ENCODE results near the gene AQR. TPM values are rescaled to one million over a fixed set of nuclear protein-coding genes. Genes with fewer than 3 reads are reported as not detected.

Gene AQR
- total and polyA plus RNA-seq, 10 of the 15 experiments (the other 5 are each of a cell fraction or from before 2014, with no cell fraction given): 18.2 to 53.5 (median 32.6) TPM

DNA sequence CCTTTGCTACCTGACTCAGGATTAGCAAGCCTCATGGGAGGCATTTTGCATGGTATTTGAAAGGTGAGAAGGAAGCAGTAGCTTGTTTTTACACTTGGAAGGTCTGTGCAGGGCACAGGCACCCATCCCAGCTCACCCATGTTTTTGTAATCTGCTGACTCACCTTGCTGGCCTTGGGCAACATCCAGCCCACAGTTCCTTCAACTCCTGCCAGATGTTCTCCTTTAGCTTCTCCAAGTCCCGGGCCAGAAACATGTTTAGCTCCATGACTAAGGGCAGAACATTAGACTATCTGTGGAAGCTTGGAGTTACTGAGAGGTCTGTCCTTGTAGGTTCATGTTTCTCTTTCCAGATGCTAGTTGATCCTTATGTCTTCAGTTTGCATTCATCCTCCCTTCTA lies 31.0 kb upstream of the AQR start:
- FAIRE-seq: no peak

More for the DNA sequence above, 31.0 kb upstream of the AQR start:
- ChIA-PET CTCF (interaction anchor here (1.5 kb wide), 1 partner anchor 444 kb away, joined by 4 read pairs; no protein-coding TSS in a partner anchor), SMC1A (ENCODE audit: uncharacterized antibody, unreplicated experiment) (interaction anchor here (1.4 kb wide), 1 partner anchor 13 kb away, joined by 4 read pairs; the partner anchor contains the start of gene ZNF770), POLR2A (no interaction called here), RAD21 (ENCODE audit: unreplicated experiment) (no interaction called here)
- Histone ChIP-seq H4K20me1 (ENCODE audit: control insufficient read depth, insufficient read depth) (no peaks in the 10 kb centered on the region), H3K27ac (ENCODE audit: control insufficient read depth, insufficient read depth) (no peak overlapping the region), H3K4me2 (ENCODE audit: control insufficient read depth, insufficient read depth) (no peak overlapping the region), H3K79me2 (ENCODE audit: control insufficient read depth, insufficient read depth, low read length) (no peaks in the 10 kb centered on the region), H3K9me3 (replicated peaks; ENCODE audit: control insufficient read depth, insufficient read depth, low read length) (no peaks in the 10 kb centered on the region), H2AFZ (ENCODE audit: control insufficient read depth, low read depth, low read length) (no peak overlapping the region), H3K4me1 (ENCODE audit: control insufficient read depth, insufficient read depth, low read length) (no peaks in the 10 kb centered on the region), H3K36me3 (ENCODE audit: control insufficient read depth in 2 of 2, insufficient read depth in 2 of 2, low read length in 1 of 2) (no peaks in the 10 kb centered on the region), H3K27me3 (replicated peaks in 1 of 2; ENCODE audit: control insufficient read depth in 2 of 2, insufficient read depth in 2 of 2, low read length in 1 of 2) (no peaks in the 10 kb centered on the region), H3K4me3 (no peak overlapping the region), H3K9ac (ENCODE audit: control insufficient read depth, insufficient read depth, low read length) (no peak overlapping the region)
- in situ Hi-C loops (cut with MboI) (no loop called here), intact Hi-C loops (cut with micrococcal nuclease; ENCODE audit: unreplicated experiment) (no loop called here)
- no peak for ATAC-seq
- no peak for TF ChIP-seq YY1 (IDR thresholded peaks at IDR 0.05; ENCODE audit: low read depth, low read length)
- no peak for TF ChIP-seq NR2C2 (IDR thresholded peaks at IDR 0.05; ENCODE audit: borderline replicate concordance, control insufficient read depth, insufficient read length, low read depth)
- TF ChIP-seq ZBTB11 (CRISPR knock-in tag; IDR thresholded peaks at IDR 0.05): no peak
- no peak for TF ChIP-seq BHLHE40 (IDR thresholded peaks at IDR 0.05; ENCODE audit: borderline replicate concordance in 1 of 2, low read depth in 2 of 2, low read length in 1 of 2)
- no peak for TF ChIP-seq WRNIP1 (IDR thresholded peaks at IDR 0.05; ENCODE audit: borderline replicate concordance, low read depth, low read length)
- no peak for TF ChIP-seq HDGF (IDR thresholded peaks at IDR 0.05)
- TF ChIP-seq USF1 (IDR thresholded peaks at IDR 0.05; ENCODE audit: borderline replicate concordance, extremely low read length, insufficient read depth, low read depth, low read length): no peak
- no peak for TF ChIP-seq CEBPB (IDR thresholded peaks at IDR 0.05; ENCODE audit: borderline replicate concordance in 1 of 2, low read depth in 2 of 2, low read length in 2 of 2)
- no peak for TF ChIP-seq PAX8 (IDR thresholded peaks at IDR 0.05)
- TF ChIP-seq SMARCA5 (IDR thresholded peaks at IDR 0.05): no peak
- TF ChIP-seq KDM1A (IDR thresholded peaks at IDR 0.05; ENCODE audit: borderline replicate concordance): no peak
- no peak for TF ChIP-seq PML (IDR thresholded peaks at IDR 0.05; ENCODE audit: low read length)
- TF ChIP-seq, protein P1, sequence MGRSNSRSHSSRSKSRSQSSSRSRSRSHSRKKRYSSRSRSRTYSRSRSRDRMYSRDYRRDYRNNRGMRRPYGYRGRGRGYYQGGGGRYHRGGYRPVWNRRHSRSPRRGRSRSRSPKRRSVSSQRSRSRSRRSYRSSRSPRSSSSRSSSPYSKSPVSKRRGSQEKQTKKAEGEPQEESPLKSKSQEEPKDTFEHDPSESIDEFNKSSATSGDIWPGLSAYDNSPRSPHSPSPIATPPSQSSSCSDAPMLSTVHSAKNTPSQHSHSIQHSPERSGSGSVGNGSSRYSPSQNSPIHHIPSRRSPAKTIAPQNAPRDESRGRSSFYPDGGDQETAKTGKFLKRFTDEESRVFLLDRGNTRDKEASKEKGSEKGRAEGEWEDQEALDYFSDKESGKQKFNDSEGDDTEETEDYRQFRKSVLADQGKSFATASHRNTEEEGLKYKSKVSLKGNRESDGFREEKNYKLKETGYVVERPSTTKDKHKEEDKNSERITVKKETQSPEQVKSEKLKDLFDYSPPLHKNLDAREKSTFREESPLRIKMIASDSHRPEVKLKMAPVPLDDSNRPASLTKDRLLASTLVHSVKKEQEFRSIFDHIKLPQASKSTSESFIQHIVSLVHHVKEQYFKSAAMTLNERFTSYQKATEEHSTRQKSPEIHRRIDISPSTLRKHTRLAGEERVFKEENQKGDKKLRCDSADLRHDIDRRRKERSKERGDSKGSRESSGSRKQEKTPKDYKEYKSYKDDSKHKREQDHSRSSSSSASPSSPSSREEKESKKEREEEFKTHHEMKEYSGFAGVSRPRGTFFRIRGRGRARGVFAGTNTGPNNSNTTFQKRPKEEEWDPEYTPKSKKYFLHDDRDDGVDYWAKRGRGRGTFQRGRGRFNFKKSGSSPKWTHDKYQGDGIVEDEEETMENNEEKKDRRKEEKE (IDR thresholded peaks at IDR 0.05): no peak
- no peak for DNase-seq (ENCODE audit: low read depth, low spot score)
- 55% methylated on average over 1 of the region's 1 CpG for WGBS (ENCODE audit: insufficient coverage, insufficient replicate concordance, low lambda C conversion rate, missing lambda C conversion rate)
- no TSS peak for BruUV-seq (replicated peaks)

Measured in GM12878 (cell line).